NCI-H1436 treated with DMSO at 0.1 percent for 48 hours (cell line): Measurements from ENCODE around the gene ABCG4.

Source experiments
- DNase-seq: peaks from one replicate; lab custom pipeline; 2025; lab: John Stamatoyannopoulos, UW

The ABCG4 gene

DNA sequence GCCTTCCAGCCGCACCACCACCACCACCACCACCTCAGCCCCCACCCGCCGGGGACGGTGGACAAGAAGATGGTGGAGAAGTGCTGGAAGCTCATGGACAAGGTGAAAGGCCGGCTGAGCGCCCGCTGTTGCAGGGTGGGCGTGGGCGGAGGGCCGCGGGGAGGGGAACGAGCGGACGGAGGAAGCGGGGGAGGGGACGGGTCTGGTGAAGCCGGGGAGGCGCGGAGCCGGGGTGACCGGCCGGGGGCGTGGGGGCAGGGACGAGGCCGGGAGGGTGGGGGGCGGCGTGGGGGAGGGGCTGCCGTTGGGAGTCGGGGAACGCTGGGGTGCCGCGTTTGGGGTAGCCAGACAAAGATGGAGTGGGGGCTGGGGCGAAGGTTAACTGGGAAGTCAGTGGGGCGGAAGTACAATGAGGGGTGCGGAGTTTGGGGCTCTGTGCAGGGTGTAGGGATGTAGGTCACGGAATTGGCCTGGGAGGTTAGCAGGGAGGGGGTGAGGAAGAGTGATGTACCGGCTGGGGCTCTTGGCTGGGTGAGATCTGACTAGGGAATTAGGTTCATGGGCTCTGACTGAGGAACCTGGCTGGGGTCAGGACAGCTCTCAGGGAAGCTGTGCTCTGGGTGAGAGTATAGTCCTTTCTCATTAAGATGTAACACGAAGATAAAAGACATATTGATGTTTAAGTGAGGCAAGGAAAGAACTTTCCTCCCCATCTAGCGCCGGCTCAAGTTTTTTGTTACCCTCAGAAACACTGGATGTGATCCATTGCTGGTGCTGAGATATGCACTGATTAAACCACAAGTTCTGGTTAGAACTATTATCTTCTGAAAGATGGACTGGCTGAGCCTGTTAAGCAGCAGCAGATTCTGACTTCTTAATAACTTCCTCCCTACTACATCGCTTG is 57.9 kb downstream of the ABCG4 start:
- DNase-seq = no peak

DNA sequence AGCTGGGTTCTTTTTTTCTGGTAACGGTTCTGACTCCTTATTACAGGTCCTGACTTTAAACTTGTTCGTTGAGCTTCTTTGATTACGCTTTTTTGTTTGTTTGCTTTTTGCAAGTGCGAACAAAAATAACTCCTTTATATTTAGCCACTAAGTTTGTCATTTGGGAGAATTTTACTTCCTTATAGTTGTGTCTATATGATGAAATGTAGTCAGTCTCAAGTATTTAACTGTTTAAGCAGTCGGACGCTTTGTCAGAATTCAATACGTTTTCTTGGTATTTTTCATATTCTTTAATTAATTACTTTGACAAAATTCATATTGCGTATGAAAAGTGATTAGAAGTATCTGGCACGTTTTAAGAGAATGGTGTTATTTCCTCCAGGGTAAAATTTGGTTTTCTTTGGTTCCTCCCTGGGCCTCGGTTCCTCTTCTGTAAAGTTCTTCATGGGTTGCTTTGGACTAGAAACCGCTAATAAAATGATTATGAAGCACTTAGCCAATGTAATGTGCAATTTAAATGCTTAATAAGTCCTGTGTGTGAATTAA is 58.6 kb downstream of the ABCG4 start:
- DNase-seq = no peak

DNA sequence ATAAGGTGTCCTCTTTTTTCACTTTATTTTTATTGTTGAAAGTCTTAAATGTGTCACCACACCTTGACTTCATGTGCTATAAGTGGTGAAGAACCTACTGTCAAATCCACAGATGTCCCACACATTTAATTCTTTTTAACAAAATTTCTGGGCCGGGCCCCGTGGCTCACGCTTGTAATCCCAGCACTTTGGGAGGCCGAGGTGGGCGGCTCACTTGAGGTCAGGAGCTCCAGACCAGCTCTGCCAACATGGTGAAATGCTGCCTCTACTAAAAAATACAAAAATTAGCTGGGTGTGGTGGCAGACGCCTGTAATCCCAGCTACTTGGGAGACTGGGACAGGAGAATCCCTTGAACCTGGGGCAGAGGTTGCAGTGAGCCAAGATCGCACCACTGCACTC is 60.3 kb downstream of the ABCG4 start:
- DNase-seq = no peak

DNA sequence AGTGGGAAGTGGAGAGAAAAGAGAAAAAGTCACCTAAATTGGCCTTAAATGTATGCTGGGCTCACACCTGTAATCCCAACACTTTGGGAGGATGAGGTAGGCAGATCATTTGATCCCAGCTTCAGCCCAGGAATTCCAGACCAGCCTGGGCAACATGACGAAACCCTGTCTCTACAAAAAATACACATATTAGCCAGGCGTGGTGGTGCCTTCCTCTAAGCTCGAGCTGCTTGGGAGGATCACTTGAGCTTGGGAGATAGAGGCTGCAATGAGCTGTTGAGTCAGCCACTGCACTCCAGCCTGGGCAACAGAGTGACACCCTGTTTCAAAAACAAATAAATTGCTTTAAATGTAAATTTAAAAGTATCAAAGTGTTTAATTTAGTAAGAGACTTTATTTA is 61.2 kb downstream of the ABCG4 start:
- no peak for DNase-seq
